PFSK-1 (cell line): Measurements from ENCODE around the gene HDGFL3.

Source experiments
- FOXP2 ChIP-seq: optimal IDR thresholded peaks from 2 replicates; pipeline ENCODE3; 2011; ENCODE audit warnings: borderline replicate concordance, control low read depth, inconsistent platforms; ENCODE audit not compliant: insufficient read depth; ENCODE audit errors: extremely low read length, extremely low read depth
- POLR2AphosphoS5 ChIP-seq: IDR thresholded peaks from 2 replicates; pipeline ENCODE4 v1.6.1; 2012; ENCODE audit warnings: low read depth, mild to moderate bottlenecking, control low read depth, low read length, moderate library complexity
- REST ChIP-seq, 2 experiments: IDR thresholded peaks; 2 replicates each; pipeline versions ENCODE4 v1.6.1 to v1.8.0; 2011 to 2012; ENCODE audit warnings: low read depth in 2 of 2, low read length in 2 of 2, control low read depth in 1 of 2, inconsistent platforms in 1 of 2, mild to moderate bottlenecking in 1 of 2, moderate library complexity in 1 of 2; ENCODE audit not compliant: insufficient read depth in 1 of 2
- SIN3A ChIP-seq: IDR thresholded peaks from 2 replicates; pipeline ENCODE4 v1.6.1; 2012; ENCODE audit warnings: mild to moderate bottlenecking, low read length, moderate library complexity, borderline replicate concordance; ENCODE audit not compliant: insufficient read depth
- TAF1 ChIP-seq: IDR thresholded peaks from 2 replicates; pipeline ENCODE4 v1.6.1; 2012; ENCODE audit warnings: low read length, control low read depth, borderline replicate concordance; ENCODE audit not compliant: insufficient read depth

DNA sequence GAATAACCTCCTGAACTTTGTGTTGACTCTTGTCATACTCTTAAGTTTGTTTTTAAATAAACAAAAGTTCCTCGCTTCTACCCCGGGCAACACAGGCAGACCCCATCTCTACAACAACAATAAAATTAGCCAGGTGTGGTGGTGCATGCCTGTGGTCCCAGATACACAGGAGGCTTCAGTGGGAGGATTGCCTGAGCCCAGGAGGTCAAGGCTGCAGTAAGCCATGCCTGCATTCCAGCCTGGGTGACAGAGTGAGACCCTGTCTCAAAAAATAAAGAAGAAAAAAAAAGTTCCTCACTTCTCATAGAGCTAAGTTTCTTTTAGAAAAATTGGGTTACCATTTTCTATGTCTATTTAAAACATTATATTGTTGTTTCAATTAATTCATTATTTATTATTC lies 29.2 kb downstream of the HDGFL3 start:
- no peak for TF ChIP-seq SIN3A
- no peak for TF ChIP-seq TAF1
- TF ChIP-seq REST (IDR thresholded peaks at IDR 0.05; ENCODE audit: insufficient read depth in 1 of 2, low read depth in 2 of 2, low read length in 2 of 2): no peak
- TF ChIP-seq POLR2AphosphoS5: no peak
- no peak for TF ChIP-seq FOXP2
